SK-N-MC (cell line): ENCODE measurements around the gene CCDC93.

Source experiments
- EZH2 ChIP-seq: fragments of 200-600 bp; sonication (generic); IDR thresholded peaks from one replicate; pipeline ENCODE4 v1.6.1; 2017; ENCODE audit warnings: antibody characterized with exemption
- POLR2AphosphoS5 ChIP-seq: IDR thresholded peaks from 2 replicates; pipeline ENCODE4 v1.6.1; 2012; ENCODE audit warnings: mild to moderate bottlenecking, low read depth, low read length, borderline replicate concordance

DNA sequence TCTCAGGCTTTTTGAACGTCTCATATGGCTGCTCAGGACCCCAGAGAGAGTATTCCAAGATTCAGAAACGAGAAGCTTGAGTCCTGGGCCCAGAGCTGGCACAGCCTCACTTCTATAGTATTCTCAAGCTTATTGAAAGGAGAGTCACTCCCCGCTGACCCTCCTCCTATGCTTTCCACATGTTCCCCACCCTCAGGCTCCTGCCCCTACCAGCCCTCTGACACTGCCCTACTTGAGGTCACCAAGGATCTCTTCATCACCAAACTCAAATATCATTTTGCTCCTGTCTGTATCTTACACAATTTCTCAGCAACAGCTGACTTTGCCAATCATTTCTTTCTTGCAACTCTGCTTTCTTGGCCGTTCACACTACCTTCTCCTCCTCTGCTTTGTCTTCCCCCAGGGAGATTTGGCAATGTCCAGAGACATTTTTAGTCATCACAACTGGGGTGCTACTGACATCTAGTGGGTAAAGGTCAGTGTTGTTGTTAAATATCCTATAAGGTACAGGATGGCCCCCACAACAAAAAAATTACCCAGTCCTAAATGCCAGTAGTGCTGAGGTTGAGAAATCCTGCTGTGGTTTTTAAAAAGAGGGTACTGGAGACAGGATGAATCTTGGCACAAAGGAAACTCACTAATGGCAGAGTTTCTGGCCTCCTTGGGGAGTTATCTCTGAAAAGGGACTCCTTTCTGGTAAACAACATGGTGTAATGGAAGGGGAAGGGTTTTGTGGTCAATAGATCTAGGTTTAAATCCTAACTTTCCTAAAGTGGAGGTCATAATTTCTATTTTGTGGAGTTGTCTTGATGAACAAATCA, 47.5 kb upstream of the CCDC93 start:
- TF ChIP-seq POLR2AphosphoS5 = no peak
- TF ChIP-seq EZH2 = no peak
